Neural crest cell (in vitro differentiated cells): Measurements from ENCODE around the gene MEGF6. TPM values are rescaled to one million over a fixed set of nuclear protein-coding genes. Genes with fewer than 3 reads are reported as not detected.
A peak's percentile ranks its signal among the peaks of the same experiment; 100 is the strongest.

Experiments used
- DNase-seq: peaks from one replicate; pipeline ENCODE4 v3.0.0; 2021; ENCODE audit warnings: low read depth, mixed read lengths, low spot score
- H3K27ac Mint-ChIP-seq: one replicate; pipeline ENCODE4 v1.8.0; 2021; ENCODE audit warnings: mild to moderate bottlenecking, mixed read lengths; ENCODE audit not compliant: unreplicated experiment
- H3K27me3 Mint-ChIP-seq: 2 replicates; pipeline ENCODE4 v1.8.0; 2021; ENCODE audit warnings: low read depth, mild to moderate bottlenecking, mixed read lengths
- H3K36me3 Mint-ChIP-seq: 2 replicates; pipeline ENCODE4 v1.8.0; 2021; ENCODE audit warnings: low read depth, mild to moderate bottlenecking, mixed read lengths
- H3K4me1 Mint-ChIP-seq: 2 replicates; pipeline ENCODE4 v1.8.0; 2021; ENCODE audit warnings: mixed read lengths
- H3K4me3 Mint-ChIP-seq: one replicate; pipeline ENCODE4 v1.8.0; 2021; ENCODE audit warnings: mild to moderate bottlenecking, mixed read lengths
- H3K9me3 Mint-ChIP-seq: 2 replicates; pipeline ENCODE4 v1.8.0; 2021; ENCODE audit warnings: mixed read lengths
- CTCF ChIP-seq: fragments of 200-600 bp; sonication (generic); conservative IDR thresholded peaks from 2 replicates; pipeline ENCODE4 v1.5.0; 2021; ENCODE audit warnings: antibody characterized with exemption, mild to moderate bottlenecking
- total RNA-seq: library from RNA; stranded (reverse); gene quantifications from 2 replicates; pipeline ENCODE4 v1.2.1, GENCODE V29; 2021

Gene MEGF6
- total RNA-seq, 1 donor from 2014 or later, result 36.7 TPM

DNA sequence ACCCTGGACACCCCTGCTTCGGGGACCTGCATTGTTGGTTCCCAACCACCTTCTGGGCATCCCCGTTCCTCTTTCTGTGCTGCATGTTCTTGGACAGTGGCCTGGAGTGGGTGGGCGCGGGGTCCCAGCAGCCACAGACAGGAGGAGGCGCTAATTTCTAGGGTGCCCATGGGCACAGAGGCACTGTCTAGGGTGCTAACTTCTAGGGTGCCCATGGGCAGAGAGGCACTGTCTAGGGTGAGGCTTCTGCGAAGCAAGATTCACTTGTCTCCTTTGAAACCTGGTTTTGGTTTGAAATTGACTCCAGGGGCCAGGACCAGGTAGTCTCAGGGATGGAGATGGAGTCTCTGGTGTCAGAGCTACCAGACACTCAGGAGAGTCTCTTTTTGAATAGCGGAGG, 815 bp upstream of the MEGF6 start:
- Mint-ChIP-seq H3K4me3 (peak overlapping the region; percentile 78), H3K27ac (no peak overlapping the region), H3K27me3 (peaks cover 37% of the 10 kb centered on the region), H3K9me3 (no peaks in the 10 kb centered on the region), H3K4me1 (peaks cover 36% of the 10 kb centered on the region), H3K36me3 (no peaks in the 10 kb centered on the region)
- no peak for DNase-seq
- TF ChIP-seq CTCF, result no peak

DNA sequence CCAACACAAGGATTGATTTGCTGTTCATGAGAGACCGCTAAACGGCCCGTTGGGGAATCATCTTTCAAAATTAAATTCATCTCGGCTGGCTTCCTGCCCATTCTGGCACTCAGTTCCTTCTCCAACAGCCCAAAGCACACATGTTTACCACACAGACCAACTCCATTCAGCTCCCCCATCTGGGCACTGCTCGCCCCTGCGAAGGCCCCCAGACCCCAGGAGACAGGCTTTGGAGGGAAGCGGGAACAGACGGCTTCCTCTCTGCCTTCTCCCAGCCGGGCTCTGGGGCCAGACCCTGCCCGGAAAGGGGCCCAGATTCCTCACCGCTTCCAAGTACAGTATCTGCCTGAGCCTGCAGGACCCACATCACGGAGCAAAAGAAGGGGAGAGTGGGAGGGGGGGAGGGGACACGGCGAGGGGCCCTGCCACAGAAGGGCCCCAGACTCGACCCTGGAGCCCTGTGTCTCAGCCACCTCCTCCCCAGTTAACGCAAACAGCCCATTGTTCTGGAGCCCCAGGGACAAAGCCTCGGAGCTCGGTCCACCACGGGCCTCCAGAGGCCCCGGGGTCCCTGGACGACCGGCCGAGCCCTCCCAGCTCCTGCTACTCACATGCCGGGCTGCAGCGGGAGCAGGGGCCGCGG, 660 bp downstream of the MEGF6 start:
- H3K4me1 Mint-ChIP-seq, result peaks cover 36% of the 10 kb centered on the region
- no peak for TF ChIP-seq CTCF
- DNase-seq, result no peak
- H3K27me3 Mint-ChIP-seq, result peaks cover 34% of the 10 kb centered on the region
- H3K36me3 Mint-ChIP-seq, result no peaks in the 10 kb centered on the region
- peak overlapping the region; percentile 94 for H3K4me3 Mint-ChIP-seq
- H3K9me3 Mint-ChIP-seq, result no peaks in the 10 kb centered on the region
- no peak overlapping the region for H3K27ac Mint-ChIP-seq

DNA sequence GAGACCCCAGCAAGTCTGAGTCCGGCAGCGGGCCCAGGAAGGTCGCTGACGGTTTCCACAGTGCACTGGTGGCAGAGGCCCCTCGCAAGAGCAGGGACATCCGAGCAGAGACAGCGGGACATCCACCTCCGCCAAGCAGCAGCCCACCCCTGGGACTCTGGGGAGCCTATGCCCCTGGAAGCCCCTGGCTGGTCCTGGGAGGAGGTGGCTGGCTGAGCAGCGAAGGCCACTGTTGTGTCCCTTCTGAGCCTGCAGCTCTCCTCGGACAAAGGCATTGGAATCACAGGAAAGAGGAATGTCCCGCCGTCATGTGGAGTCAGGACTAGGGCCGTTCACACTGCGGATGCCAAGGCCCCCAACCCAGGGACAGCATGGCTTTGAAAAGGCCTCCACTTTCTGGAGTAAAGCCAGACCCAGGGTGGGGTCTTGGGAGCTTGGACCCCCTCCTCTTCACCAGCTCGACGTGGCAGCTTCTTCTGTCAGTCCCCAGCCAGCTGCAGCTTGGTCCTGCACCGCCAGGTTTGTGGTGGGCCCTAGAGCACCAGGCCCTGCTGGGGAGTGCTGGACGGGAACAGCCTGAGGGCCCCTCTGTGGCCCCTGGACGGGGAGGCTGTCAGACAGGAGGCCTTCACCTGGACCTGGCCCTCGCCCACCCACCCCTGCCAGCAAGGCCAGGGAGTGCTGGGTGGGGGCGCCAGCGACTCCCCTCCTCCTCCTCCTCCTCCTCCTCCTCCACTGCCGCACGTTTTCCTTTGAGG, 1.4 kb downstream of the MEGF6 start:
- Mint-ChIP-seq H3K4me3 (peak overlapping the region; percentile 94), H3K27me3 (peaks cover 30% of the 10 kb centered on the region), H3K4me1 (peaks cover 34% of the 10 kb centered on the region), H3K27ac (no peak overlapping the region), H3K36me3 (no peaks in the 10 kb centered on the region), H3K9me3 (no peaks in the 10 kb centered on the region)
- no peak for DNase-seq
- no peak for TF ChIP-seq CTCF

DNA sequence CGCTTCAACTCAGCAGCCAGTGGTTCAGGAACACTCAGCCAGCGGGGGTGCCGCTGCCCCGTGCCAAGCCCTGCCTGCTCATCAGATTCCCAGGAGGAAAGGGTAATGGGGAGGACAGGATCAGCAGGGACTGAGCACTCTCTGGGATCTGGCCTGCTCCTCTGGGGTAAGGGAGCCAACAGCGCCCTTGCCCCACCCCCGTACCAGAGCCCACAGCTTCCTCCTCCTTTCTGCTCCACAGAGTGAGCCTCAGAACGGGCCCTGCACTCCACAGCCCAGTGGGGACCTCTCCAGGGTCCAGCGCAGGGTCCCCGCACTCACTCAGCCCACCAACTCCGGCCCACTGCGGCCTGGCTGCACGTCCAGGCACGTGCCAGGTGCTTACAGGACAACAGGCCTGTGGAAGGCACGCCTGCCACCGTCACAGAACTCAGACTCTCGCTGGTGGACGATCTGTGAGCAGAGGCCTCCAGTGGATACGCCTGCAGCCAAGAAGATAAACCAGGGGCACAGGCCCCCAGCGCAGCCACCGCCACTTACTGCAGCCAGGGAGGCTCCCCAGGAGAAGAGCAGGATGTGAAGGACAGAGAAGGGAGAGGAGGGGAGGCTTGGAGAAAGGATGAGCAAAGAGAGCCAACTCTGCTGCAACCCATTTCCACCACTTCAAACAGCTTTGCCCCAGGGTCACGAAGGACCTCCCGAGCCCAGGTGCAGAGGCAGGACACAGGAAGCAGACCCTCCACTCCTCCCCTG, 2.1 kb downstream of the MEGF6 start:
- no peak for DNase-seq
- Mint-ChIP-seq H3K4me3 (peak overlapping the region; percentile 70), H3K4me1 (peaks cover 27% of the 10 kb centered on the region), H3K9me3 (no peaks in the 10 kb centered on the region), H3K27ac (no peak overlapping the region), H3K27me3 (peaks cover 22% of the 10 kb centered on the region), H3K36me3 (no peaks in the 10 kb centered on the region)
- no peak for TF ChIP-seq CTCF

- no peak for DNase-seq
- no peaks in the 10 kb centered on the region for H3K9me3 Mint-ChIP-seq
- peaks cover 12% of the 10 kb centered on the region for H3K27me3 Mint-ChIP-seq
- peak overlapping the region; percentile 72 for H3K4me3 Mint-ChIP-seq
- H3K27ac Mint-ChIP-seq, result no peak overlapping the region
- H3K36me3 Mint-ChIP-seq, result no peaks in the 10 kb centered on the region
- H3K4me1 Mint-ChIP-seq, result peaks cover 26% of the 10 kb centered on the region
- no peak for TF ChIP-seq CTCF
Measured at GRCh38 chr1:3608154-3608553, 3.2 kb downstream of the MEGF6 start.
